Stimulated activated CD4-positive, alpha-beta T cell treated with anti-CD3 and anti-CD28 coated beads, Interleukin-4, amount 100 ng/mL, for 4 hours (primary cell): Measurements from ENCODE around the gene FER1L5.

ENCODE experiments used
- DNase-seq, 2 experiments: peaks; one replicate each; pipeline ENCODE4 v3.0.0-alpha.2; 2020

The FER1L5 gene

DNA sequence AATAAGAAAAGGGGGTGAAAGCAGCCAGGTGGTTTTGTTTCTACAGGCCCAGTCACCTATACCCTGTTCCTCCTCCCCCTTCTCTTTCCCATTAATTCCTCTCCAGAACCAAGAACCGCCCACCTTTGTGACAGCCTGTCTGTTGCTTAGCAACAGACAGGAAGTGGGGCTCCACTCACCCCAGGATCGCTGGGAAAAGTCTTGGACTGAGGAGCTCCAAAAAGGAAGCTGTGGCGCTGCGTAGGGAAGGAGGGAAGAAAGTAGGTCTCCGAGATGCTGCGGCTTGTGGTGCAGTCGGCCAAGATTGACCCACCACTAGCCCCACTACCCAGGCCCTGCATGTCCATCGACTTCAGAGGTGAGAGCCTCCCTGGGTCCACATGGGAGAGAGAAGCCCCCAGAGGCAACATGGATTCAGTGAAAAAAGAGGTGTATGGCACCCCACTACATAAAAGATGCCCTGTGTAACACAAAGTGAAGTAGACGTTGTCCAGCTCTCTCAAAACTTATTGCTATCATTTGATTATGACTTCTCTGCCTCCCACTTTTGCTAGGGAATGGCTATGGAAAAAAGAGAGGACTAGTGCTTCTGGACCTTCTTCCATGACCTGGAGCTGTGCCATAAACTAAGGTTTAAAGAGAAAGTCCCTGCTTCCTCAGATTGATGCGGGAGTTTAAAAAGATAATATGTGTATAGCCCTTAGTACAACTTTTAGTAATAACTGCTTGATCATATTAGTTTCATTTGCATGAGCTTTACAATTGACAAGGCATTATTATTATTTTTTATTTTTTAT is at the start of gene FER1L5:
Gene FER1L5, plus strand, starts transcription at position 201 of the 797 bp plus-strand sequence. Its CDS starts 73 bp downstream, at position 274.
- DNase-seq = no peak

DNA sequence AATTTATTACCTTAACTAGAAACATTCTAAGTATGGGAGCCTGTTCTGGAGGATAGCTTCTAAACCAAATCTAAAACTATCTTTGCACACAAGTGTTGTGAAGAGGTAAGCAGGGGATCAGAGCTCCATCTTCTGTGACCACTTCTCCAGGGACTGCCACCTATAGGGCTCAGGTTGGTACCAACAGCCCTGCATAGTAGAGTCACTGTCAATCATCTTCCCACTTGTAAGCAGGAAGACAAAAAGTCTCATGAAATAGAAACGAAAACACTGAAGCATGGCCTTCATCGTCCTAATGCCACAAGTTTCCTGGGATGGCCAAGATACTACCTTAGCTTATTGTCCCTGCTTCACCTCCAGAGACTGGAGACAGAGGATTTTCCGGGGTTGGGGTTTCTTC is 48.3 kb upstream of the FER1L5 start:
- no peak for DNase-seq

GRCh38 chr2:96594691-96595152 is 47.8 kb upstream of the FER1L5 start:
- DNase-seq = no peak

- no peak for DNase-seq
Measured at GRCh38 chr2:96596596-96596995, 46.0 kb upstream of the FER1L5 start.

GRCh38 chr2:96599941-96600340 is 42.6 kb upstream of the FER1L5 start:
- DNase-seq = no peak

- no peak for DNase-seq
Measured at GRCh38 chr2:96601382-96602292, 40.9 kb upstream of the FER1L5 start.

DNA sequence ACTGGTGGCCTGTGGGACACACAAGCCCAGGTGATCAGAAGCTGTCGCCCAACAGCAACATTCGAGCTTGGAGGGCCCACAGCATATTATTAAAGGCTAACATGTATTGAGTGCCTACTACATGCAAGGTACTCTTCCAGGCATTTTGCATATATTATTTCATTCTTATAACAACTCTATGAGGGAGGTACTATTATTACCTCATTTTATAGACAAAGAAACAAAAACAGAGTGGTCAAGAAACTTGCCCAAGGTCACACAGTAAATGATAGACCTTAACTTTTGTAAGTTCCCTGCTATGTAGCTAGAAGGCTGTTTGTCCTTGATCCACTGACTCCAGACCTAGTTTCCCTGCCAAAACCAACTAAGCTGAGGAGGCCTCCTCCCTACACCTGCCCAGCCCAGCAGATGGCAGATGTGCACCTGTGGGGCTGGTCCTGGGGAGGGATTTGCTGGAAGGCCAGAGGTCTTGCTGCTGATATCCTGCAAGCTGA is 40.2 kb upstream of the FER1L5 start:
- no peak for DNase-seq

DNA sequence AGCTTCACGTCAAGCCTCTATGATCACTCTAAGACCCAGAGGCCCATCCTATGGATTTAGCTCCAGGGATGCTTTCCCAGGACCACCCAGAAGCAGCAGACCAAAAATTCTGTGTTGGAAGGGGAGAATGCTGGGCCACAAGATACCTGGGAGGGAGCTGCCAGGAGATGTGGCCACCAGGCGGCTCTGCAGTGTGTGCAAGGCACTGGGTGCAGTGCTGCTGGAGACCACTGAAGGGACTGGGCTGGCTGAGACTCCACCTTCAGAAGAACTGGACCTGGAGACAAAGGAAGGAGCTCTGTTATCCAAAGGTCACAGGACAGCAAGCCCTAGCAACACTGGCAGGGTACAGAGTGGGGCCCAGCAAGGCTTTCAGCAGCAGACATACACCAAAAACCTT is 38.5 kb upstream of the FER1L5 start:
- no peak for DNase-seq

DNA sequence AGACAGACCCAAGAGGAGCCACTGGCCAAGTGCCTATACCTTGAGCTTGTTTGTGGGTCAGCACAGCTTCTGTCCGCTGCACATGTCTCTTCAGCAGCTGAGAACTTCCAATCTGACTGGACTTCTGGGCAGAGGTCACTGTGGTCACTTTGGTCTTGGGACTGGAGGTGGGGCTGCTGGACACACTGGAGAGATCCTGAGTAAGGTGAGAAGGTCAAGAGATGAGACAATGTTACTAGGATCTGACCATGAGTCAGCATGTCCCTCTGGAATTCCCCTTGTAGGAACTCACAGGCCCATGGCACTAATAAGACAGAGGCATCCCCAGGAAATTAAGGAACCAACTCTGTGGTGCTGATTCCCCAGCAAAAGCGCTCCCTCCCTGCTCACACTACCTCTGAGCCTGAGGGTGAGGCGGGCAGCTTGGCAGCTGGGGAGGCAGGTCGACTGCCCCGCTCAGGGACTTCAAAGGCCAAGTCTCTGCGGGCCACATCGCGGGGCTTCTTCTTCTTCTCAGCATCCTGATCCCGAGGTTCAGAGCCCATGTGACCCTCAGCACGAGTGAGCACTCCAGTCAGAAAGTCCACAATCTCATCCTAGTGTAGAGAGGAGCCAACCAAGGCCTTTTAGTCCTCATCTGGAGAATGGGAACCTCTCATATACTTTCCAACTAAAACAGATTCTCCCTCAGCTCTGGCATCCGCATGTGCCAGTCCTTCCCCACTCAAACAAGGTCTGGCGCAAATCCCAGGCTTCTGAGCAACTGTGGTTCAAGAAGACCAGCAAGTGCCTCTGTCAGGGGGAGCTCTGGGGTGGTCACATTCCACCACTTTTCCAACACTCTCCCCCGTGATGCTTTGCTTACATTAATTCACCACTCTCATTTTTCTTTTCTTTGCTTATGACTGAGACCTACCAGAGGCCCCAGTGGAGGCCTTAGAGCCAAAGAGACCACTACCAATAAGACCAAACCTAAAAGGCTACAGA is 33.8 kb upstream of the FER1L5 start:
- no peak for DNase-seq

GRCh38 chr2:96616128-96616527 is 26.4 kb upstream of the FER1L5 start:
- DNase-seq = no peak

DNA sequence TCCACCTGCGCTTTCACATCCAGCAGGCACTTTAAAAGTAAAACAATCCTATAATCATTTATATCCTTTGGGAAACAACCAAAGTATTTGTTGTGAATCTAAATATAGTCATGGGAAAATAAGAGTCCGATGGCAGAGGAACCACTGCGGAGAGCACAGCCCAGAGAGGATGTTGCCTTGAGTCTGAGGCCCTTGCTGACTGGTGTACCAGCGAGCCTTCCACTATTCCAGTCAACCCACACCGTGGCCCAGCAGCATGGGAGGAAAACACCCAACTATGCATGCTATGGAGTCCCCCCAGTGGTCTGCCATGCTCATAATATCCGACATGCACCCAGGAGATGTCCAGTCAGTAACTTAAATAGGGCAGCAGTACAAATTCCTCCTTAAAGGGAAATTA is 26.0 kb upstream of the FER1L5 start:
- DNase-seq = no peak

DNA sequence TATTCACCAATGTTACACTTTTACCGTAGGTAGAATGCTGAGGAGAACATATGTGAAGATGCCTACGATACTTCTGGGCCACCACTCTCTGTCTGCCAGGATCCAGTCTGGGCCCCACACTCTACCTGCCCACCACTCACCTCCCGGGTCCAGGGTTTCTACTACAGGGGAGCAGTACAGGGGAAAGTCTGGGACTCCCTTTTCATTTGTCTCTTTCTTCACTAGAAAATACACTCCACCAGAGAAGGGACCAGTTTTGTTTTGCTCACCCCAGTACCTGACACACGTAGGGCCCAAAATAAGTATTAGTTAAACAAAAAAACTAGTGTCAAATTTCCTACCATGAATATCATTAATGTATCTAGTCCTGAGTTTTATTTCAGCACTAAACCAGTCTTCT is 25.6 kb upstream of the FER1L5 start:
- DNase-seq = no peak

GRCh38 chr2:96618596-96619283 is 23.8 kb upstream of the FER1L5 start:
- no peak for DNase-seq

GRCh38 chr2:96622544-96622943 is 20.0 kb upstream of the FER1L5 start:
- DNase-seq = no peak

DNA sequence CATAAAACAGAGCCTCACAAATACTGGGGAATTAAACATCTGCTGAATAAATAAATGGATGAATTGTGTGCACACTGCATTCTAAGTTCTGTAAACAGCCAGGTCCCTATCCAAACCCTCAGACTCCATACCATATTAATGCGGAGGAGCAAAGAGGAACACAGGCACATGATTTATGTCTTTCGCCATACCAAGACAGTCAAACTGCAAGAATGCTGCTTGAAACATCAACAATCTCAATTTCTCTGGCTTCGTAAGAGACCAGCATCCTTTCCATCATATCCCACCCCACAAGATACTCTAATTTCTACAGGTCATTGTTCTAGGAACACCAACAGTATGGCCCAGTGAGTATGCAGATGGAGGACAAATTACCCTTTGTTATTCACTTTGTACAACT is 19.4 kb upstream of the FER1L5 start:
- DNase-seq = no peak

GRCh38 chr2:96625571-96626552 is 16.7 kb upstream of the FER1L5 start:
- DNase-seq = no peak

DNA sequence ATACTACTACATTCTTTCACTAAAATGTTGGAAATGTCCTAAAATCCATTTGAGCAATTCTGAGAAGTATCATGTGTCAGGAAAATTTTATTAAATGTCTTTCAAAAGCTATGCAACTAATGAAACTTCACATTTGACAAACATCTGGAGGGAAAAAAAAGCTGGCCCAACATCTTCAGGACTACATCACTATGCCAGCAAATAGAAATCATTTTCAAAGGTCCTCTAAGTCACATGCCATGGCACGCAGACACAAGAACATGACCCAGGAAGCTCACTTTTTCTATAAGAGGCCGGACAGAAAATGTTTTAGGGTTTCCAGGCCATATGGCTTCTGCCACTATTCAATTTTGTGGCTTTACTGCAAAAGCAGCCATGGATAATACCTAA is 16.0 kb upstream of the FER1L5 start:
- DNase-seq = no peak

DNA sequence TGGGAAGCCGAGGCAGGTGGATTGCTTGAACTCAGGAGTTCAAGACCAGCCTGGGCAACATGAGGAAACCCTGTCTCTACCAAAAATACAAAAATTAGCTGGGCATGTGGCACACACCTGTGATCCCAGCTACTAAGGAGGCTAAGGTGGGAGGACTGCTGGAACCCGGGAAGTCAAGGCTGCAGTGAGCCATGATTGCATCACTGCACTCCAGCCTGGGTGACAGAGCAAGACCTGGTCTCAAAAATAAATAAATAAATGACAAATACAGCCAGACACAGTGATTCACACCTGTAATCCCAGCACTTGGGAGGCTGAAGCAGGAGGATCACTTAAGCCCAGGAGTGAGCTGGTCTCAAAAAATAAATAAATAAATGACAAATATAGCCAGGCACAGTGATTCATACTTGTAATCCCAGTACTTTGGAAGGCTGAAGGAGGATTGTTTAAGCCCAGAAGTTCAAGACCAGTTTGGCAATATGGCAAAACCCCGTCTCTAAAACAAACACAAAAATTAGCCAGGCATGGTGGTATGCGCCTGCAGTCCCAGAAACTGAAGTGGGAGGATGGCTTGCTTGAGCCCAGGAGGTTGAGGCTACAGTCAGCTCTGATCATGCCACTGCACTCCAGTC is 10.6 kb upstream of the FER1L5 start:
- no peak for DNase-seq

DNA sequence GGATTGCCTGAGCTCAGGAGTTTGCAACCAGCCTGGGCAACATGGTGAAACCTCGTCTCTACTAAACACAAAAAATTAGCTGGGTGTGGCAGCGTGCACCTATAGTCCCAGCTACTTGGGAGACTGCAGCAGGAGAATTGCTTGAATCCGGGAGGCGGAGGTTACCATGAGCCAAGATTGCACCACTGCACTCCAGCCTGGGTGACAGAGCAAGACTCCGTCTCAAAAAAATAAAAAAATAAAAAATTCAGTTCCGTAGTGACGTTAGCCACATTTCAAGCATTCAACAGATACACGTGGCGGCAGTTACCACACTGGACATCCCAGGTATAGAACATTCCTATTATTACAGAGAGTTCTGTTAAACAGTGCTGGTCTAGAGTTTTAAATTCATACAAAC is 8.9 kb upstream of the FER1L5 start:
- no peak for DNase-seq

DNA sequence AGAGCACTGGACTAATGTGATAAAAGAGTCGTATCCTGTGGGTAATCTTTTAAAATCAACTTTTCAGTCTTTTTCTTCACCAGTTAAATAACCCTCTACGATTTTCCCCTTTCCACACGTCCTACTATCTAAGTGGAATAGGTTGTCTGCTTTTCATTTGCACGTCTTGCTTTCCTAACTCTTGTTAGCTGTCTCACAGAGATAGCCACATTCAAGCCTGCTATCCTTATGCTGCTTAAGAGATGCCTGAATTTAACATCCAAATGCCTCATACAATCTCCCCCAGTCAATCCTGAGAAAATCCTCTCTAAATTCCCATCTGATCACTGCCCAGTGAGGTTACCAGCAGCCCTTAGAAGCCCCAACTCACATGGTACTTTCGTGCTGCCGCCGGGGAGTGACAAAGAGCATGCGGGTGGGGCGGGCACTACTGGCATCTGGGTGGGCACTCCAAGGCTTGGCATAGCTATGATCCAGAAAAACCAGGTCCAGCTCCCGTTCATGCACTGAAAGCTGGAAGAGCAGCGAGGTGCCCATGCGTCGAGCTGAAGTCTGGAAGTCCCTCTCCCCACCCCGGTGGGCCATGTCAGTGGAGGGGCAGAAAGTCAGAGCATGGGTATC is 5.9 kb upstream of the FER1L5 start:
- DNase-seq = no peak
